Hematopoietic multipotent progenitor cell treated with erythropoietin and hydrocortisone succinate and interleukin-3 and kit ligand, for 4 days (in vitro differentiated cells): ENCODE data around the gene TDRD9.
"Not testable (repeated sequence)": the region's sequence is repeated elsewhere in the genome, so short reads cannot be mapped to it uniquely, and the experiment has no call there.

ENCODE experiments used
- DNase-seq: peaks from one replicate; pipeline ENCODE4 v3.0.0-alpha.2; 2015

Gene TDRD9

GRCh38 chr14:103891667-103892215, 36.5 kb upstream of the TDRD9 start:
- no peak for DNase-seq

- no peak for DNase-seq
Measured at GRCh38 chr14:103892247-103892646, 36.0 kb upstream of the TDRD9 start.

GRCh38 chr14:103894034-103894722, 34.1 kb upstream of the TDRD9 start:
- DNase-seq: no peak

- no peak for DNase-seq
Measured at GRCh38 chr14:103894723-103895059, 33.6 kb upstream of the TDRD9 start.

DNA sequence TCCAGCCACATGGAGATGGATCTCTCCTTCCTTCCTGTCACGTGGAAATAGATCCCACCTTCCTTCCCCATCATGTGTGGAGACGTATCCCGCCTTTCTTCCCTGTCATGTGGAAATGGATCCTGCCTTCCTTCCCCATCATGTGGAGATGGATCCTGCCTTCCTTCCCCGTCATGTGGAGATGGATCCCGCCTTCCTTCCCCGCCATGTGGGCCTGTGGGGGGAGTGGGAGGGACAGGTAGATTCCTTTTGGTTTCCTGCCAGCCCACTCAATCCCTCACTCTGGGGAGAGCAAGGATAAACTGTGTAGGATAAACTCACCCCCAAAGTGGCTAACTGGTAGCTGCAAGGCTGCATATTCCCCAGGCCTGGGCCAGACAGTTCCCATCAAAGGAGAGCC, 31.7 kb upstream of the TDRD9 start:
- DNase-seq: no peak

GRCh38 chr14:103897075-103897947, 30.9 kb upstream of the TDRD9 start:
- DNase-seq: no peak

- no peak for DNase-seq
Measured at GRCh38 chr14:103898204-103898603, 30.1 kb upstream of the TDRD9 start.

DNA sequence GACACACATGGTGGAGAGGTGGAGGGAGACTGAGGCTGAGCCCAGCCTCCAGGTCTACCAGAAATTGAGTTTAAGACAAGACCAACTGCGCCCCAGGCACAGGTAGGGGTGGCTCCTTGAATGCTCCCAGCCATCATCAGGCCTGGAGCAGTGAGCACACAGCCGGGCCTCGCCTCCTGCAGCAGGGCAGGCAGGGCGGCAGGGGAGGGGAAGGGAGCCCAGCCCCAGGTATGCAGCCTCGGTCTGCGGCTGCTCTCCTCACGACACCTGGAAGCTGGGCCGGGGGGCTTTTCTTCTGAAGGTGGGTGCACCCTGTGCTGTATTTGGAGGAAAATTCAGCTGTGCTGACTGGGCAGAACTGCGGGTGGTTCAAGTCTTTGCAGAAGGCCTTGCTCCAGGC, 29.5 kb upstream of the TDRD9 start:
- DNase-seq: no peak

DNA sequence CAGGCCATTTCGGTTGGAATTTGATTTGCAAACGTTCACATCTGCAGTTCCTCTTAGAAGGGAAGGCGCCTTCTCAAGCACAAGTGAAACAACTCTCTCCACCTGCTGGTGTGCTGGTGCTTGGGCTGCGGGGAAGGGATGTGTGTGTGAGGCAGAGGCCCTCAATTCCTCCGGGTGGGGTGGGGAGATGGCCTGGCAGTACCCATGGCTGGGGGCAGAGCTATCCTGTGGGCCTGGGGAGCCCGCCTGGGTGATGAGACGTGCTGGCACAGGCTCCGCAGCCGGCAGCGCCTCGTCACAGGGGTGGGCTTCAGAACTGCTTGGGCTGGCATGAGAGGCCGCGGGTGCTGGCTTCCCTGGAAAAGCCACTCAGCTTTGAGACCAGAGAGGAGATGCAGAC, 28.9 kb upstream of the TDRD9 start:
- peak; percentile 42 for DNase-seq

- DNase-seq: no peak
Measured at GRCh38 chr14:103899833-103900232, 28.4 kb upstream of the TDRD9 start.

DNA sequence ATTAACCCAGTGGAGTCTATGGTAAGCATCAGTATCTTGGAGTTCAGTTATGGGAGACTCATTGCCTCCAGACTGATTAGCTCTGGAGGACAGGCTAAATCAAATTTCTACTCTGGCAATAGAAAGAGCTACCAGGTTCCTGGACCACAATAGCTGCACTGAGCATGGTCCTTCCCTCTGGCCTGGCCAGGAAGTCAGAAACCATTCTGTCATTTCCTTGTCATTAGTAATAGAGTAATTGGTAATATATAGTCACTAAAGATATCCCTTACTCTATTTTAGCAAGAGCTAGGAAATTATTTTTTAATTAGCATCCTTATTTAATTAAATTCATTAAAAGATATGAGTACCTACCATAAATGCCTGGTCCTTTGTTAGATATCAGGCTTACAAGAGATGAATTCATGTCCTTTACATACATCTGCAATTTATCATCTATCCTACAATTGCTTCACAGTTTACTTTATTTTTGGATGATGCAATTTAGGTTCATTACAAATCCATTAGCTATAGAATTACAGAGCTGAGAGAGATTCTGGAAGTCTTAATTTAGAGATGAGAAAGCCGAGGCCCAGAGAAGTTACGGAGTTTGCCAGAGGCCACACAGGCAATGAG, 23.7 kb upstream of the TDRD9 start:
- DNase-seq: no peak

DNA sequence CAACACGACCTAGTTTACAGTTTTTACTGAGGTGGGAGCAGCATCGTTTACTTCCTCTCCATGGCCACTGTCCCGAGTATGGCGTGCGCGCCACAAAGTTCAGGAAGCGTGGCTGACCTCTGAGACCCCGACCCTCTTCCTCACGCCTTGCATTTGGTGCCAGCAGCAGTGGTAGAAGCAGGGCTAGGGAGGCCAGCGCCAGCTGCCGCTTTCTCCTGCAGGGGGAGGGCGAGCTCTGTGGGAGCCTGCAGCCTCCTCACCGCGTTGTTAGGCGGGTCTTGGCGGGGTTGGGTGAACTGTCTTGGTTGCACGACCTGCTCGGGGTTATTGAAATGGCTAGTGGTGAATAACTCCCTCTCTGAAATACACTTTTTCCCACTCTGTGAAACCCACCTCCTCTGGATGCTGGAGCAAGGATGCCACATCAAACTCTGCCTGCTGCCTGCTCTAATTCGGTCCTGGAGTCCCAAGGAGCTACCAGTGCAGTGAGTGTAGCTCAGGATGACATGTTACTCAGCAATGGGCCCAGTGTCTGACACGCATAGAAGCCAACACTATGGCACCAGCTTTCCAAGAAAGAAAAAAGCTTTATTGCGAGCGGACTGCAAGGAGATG, 22.3 kb upstream of the TDRD9 start:
- DNase-seq: peak; percentile 83

- DNase-seq: no peak
Measured at GRCh38 chr14:103908580-103908979, 19.7 kb upstream of the TDRD9 start.

DNA sequence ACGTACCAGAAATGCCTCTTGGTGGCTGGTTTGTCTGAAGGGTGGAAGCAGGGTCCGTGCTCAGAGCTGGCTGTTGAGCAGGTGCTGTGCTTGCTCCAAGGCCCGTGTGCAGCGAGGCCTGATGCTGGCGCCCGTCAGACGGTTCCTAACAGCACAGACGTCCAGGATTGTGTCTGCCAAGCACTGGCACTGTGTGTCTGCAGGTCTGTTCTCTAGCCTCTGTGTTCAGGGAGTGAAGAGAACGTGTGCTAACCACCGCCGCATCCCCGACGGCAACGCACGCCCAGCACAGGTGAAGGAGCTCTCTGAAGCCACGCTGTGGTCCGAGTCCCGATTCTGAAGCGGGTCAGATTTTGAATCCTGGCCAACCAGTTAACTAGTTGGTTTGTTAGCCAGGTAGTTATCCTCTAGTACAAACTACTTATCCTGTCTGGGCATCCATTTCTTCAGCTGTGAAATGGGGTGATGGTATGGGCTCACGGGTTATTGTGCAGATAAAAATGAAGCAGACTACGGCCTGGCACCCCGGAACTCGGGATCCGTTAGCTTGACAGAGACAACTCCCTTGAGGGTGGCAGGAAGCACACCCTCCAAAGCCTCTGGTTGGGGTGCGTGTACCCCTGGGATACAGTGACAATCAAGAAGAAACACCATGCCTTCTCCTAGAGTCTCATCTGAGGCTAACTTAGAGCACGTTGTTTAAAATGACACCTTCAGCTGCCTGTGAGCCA, 18.6 kb upstream of the TDRD9 start:
- no peak for DNase-seq

GRCh38 chr14:103910262-103910935, 17.9 kb upstream of the TDRD9 start:
- DNase-seq: peak; percentile 82

- DNase-seq: no peak
Measured at GRCh38 chr14:103910984-103911383, 17.3 kb upstream of the TDRD9 start.

DNA sequence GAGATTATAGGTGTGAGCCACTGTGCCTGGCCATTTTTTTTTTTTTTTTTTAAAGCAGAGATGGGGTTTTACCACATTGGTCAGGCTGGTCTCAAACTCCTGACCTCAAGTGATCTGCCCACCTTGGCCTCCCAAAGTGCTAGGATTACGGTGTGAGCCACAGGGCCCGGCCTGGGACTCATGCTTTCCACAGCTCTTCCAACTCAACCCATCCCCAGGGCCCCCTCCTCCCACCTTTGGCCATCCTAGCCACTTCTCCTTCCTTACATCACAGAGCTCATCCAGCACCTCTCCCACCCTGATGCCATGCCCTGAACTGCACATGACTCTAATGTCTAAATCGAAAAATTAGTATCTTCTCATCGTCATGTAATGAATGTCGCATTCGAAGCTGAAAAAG, 12.6 kb upstream of the TDRD9 start:
- DNase-seq: no peak

GRCh38 chr14:103916636-103917262, 11.5 kb upstream of the TDRD9 start:
- DNase-seq: no peak

GRCh38 chr14:103920981-103921854, 7.0 kb upstream of the TDRD9 start:
- DNase-seq: peak; percentile 96

GRCh38 chr14:103921855-103922200, 6.4 kb upstream of the TDRD9 start:
- not testable (repeated sequence) for DNase-seq

- peak; percentile 97 for DNase-seq
Measured at GRCh38 chr14:103923863-103924262, 4.4 kb upstream of the TDRD9 start.
